Body of pancreas (tissue), 4 donors: ENCODE measurements around the gene RBM4. TPM values are rescaled to one million over a fixed set of nuclear protein-coding genes. Genes with fewer than 3 reads are reported as not detected.

Experiments used
- ATAC-seq: fragments of 150-250 bp; one replicate; pipeline ENCODE4 v1.9.1; 2016
- DNase-seq, 4 donors: peaks; one replicate each; pipeline ENCODE4 v3.0.0-alpha.2; 2019
- H3K27ac ChIP-seq, 4 donors: fragments of 200-600 bp; sonication (generic); 1 replicate in 3 of 4; 2 replicates in 1 of 4; pipeline versions ENCODE4 v1.5.1 to v1.6.1; 2016 to 2019; ENCODE audit warnings: mild to moderate bottlenecking in 1 of 4, mixed read lengths in 1 of 4, moderate library complexity in 1 of 4
- H3K27me3 ChIP-seq, 2 donors: fragments of 200-600 bp; sonication (generic); one replicate each; pipeline ENCODE4 v1.6.0; 2016; ENCODE audit warnings: mild to moderate bottlenecking in 1 of 2
- H3K36me3 ChIP-seq, 2 donors: fragments of 200-600 bp; sonication (generic); replicated peaks in 1 of 2; 2 replicates each; pipeline ENCODE4 v1.5.1; 2016; ENCODE audit warnings: low read depth in 2 of 2; ENCODE audit not compliant: insufficient read depth in 1 of 2
- H3K4me1 ChIP-seq: fragments of 200-600 bp; sonication (generic); one replicate; pipeline ENCODE4 v1.6.0; 2016
- H3K4me3 ChIP-seq, 2 donors: fragments of 200-600 bp; sonication (generic); 1 replicate in 1 of 2; 2 replicates in 1 of 2; pipeline ENCODE4 v1.5.1; 2016 to 2019
- H3K9me3 ChIP-seq, 3 donors: fragments of 200-600 bp; sonication (generic); 1 replicate in 2 of 3; 2 replicates in 1 of 3; pipeline ENCODE4 v1.5.1; 2016
- CTCF ChIP-seq, 7 experiments: fragments of 450-650 bp in 4 of 7; fragments of 200-600 bp in 3 of 7; sonication (generic) in 3 of 7; IDR thresholded peaks; one replicate each; pipeline ENCODE4 v1.5.1; 2016 to 2019; ENCODE audit warnings: antibody characterized with exemption in 7 of 7
- POLR2A ChIP-seq, 3 donors: fragments of 450-650 bp; IDR thresholded peaks; one replicate each; pipeline ENCODE4 v1.6.1; 2016; ENCODE audit warnings: antibody characterized with exemption in 3 of 3, mild to moderate bottlenecking in 2 of 3
- WGBS, 2 donors: methylation state at CpG; one replicate each; pipeline ENCODE4 v1.1.5; 2017; 5-methylcytosine and 5-hydroxymethylcytosine counted together
- intact Hi-C: fragments of 100-400 bp; cut with DNase I; formaldehyde crosslinking; loops from one replicate; pipeline ENCODE4 v1.15.1; 2023
- total RNA-seq, 2 donors: library from RNA; depleted of rRNA; stranded (reverse); fragments of >200 nt; gene quantifications; one replicate each; pipeline ENCODE4 v1.1.0, GENCODE V29; 2016

The RBM4 gene
- total RNA-seq, 2 donors from 2014 or later, result 44.2 to 71.1 TPM

GRCh38 chr11:66625041-66625751 is 13.3 kb upstream of the RBM4 start:
- intact Hi-C loops, result no loop called here
- no peak overlapping the region for H3K27ac ChIP-seq
- H3K27me3 ChIP-seq, result no peaks in the 10 kb centered on the region
- no peak overlapping the region for H3K4me3 ChIP-seq
- no peak for TF ChIP-seq POLR2A (IDR thresholded peaks at IDR 0.05)
- TF ChIP-seq CTCF (IDR thresholded peaks at IDR 0.05), result no peak
- no peaks in the 10 kb centered on the region for H3K9me3 ChIP-seq
- peaks cover 27 to 34% of the 10 kb centered on the region in 2 donors for H3K36me3 ChIP-seq
- 93 to 95% methylated on average over 13 to 25 of the region's 26 CpGs for WGBS, 2 donors
- DNase-seq (no peak), ATAC-seq (no peak)
- H3K4me1 ChIP-seq, result peaks cover 47% of the 10 kb centered on the region

GRCh38 chr11:66625752-66626149 is 12.8 kb upstream of the RBM4 start:
- no peak overlapping the region for H3K4me3 ChIP-seq
- WGBS, 2 donors, result 80% methylated on average over 6 to 9 of the region's 9 CpGs
- H3K36me3 ChIP-seq, result peaks cover 27 to 34% of the 10 kb centered on the region in 2 donors
- no peaks in the 10 kb centered on the region for H3K27me3 ChIP-seq
- intact Hi-C loops, result no loop called here
- TF ChIP-seq POLR2A (IDR thresholded peaks at IDR 0.05) (no peak), CTCF (IDR thresholded peaks at IDR 0.05) (no peak)
- peaks cover 42% of the 10 kb centered on the region for H3K4me1 ChIP-seq
- ATAC-seq (no peak), DNase-seq (no peak)
- H3K9me3 ChIP-seq, result no peaks in the 10 kb centered on the region
- H3K27ac ChIP-seq, result no peak overlapping the region

GRCh38 chr11:66626382-66626781 is 12.1 kb upstream of the RBM4 start:
- Histone ChIP-seq H3K4me3 (no peak overlapping the region), H3K27me3 (no peaks in the 10 kb centered on the region), H3K27ac (no peak overlapping the region), H3K4me1 (peaks cover 35% of the 10 kb centered on the region), H3K36me3 (peaks cover 27 to 34% of the 10 kb centered on the region in 2 donors), H3K9me3 (no peaks in the 10 kb centered on the region)
- ATAC-seq (no peak), DNase-seq (no peak)
- TF ChIP-seq POLR2A (IDR thresholded peaks at IDR 0.05) (no peak), CTCF (IDR thresholded peaks at IDR 0.05) (no peak)
- intact Hi-C loops, result no loop called here
- WGBS, 2 donors, result 92 to 93% methylated on average over 24 to 25 of the region's 25 CpGs

GRCh38 chr11:66626926-66627325 is 11.6 kb upstream of the RBM4 start:
- Histone ChIP-seq H3K4me1 (peaks cover 30% of the 10 kb centered on the region), H3K9me3 (no peaks in the 10 kb centered on the region), H3K27me3 (no peaks in the 10 kb centered on the region), H3K36me3 (peaks cover 27 to 34% of the 10 kb centered on the region in 2 donors), H3K4me3 (no peak overlapping the region), H3K27ac (no peak overlapping the region)
- WGBS, 2 donors, result 76 to 78% methylated on average over 7 of the region's 7 CpGs
- ATAC-seq (no peak), DNase-seq (no peak)
- intact Hi-C loops, result no loop called here
- TF ChIP-seq POLR2A (IDR thresholded peaks at IDR 0.05) (no peak), CTCF (IDR thresholded peaks at IDR 0.05) (no peak)

GRCh38 chr11:66628061-66628603 is 10.4 kb upstream of the RBM4 start:
- H3K9me3 ChIP-seq, result no peaks in the 10 kb centered on the region
- H3K36me3 ChIP-seq, result peaks cover 27 to 34% of the 10 kb centered on the region in 2 donors
- H3K27ac ChIP-seq, result no peak overlapping the region
- no peaks in the 10 kb centered on the region for H3K27me3 ChIP-seq
- no peak for DNase-seq
- peaks cover 18% of the 10 kb centered on the region for H3K4me1 ChIP-seq
- no peak for ATAC-seq
- intact Hi-C loops, result no loop called here
- H3K4me3 ChIP-seq, result no peak overlapping the region
- WGBS, 2 donors, result 90 to 92% methylated on average over 7 of the region's 7 CpGs
- TF ChIP-seq CTCF (IDR thresholded peaks at IDR 0.05) (no peak), POLR2A (IDR thresholded peaks at IDR 0.05) (no peak)
